Measurements from ENCODE around the gene STMN3.
A peak's percentile ranks its signal among the peaks of the same experiment; 100 is the strongest.

STMN3 gene

GRCh38 chr20:63692436-63693082 is 39.3 kb upstream of the STMN3 start:
- no peak for DNase-seq (ENCODE audit: low read depth)

GRCh38 chr20:63691711-63692435 is 38.6 kb upstream of the STMN3 start:
- no peak for DNase-seq (ENCODE audit: low read depth)

- DNase-seq (ENCODE audit: low read depth): no peak
Observed at GRCh38 chr20:63690898-63691710, 37.9 kb upstream of the STMN3 start.

GRCh38 chr20:63690003-63690897 is 37.0 kb upstream of the STMN3 start:
- DNase-seq (ENCODE audit: low read depth): no peak

- DNase-seq (ENCODE audit: low read depth): no peak
Observed at GRCh38 chr20:63689046-63690002, 36.1 kb upstream of the STMN3 start.

- DNase-seq (ENCODE audit: low read depth): no peak
Observed at GRCh38 chr20:63688228-63689045, 35.2 kb upstream of the STMN3 start.

- no peak for DNase-seq (ENCODE audit: low read depth)
Observed at GRCh38 chr20:63687419-63688178, 34.4 kb upstream of the STMN3 start.

GRCh38 chr20:63686492-63687321 is 33.5 kb upstream of the STMN3 start:
- peak; percentile 38 for DNase-seq (ENCODE audit: low read depth)

- DNase-seq (ENCODE audit: low read depth): no peak
Observed at GRCh38 chr20:63686094-63686491, 32.9 kb upstream of the STMN3 start.

GRCh38 chr20:63685269-63686026 is 32.2 kb upstream of the STMN3 start:
- no peak for DNase-seq (ENCODE audit: low read depth)

- DNase-seq (ENCODE audit: low read depth): peak; percentile 96
Observed at GRCh38 chr20:63682384-63683139, 29.3 kb upstream of the STMN3 start.

GRCh38 chr20:63681609-63682142 is 28.5 kb upstream of the STMN3 start:
- no peak for DNase-seq (ENCODE audit: low read depth)

GRCh38 chr20:63680857-63681608 is 27.8 kb upstream of the STMN3 start:
- DNase-seq (ENCODE audit: low read depth): no peak

GRCh38 chr20:63680427-63680826 is 27.2 kb upstream of the STMN3 start:
- no peak for DNase-seq (ENCODE audit: low read depth)

- no peak for DNase-seq (ENCODE audit: low read depth)
Observed at GRCh38 chr20:63679799-63680305, 26.6 kb upstream of the STMN3 start.
